ENCODE measurements around the gene BTNL9. TPM values are rescaled to one million over a fixed set of nuclear protein-coding genes. Genes with fewer than 3 reads are reported as not detected.

BTNL9 gene
- total and polyA plus RNA-seq, 9 of the 15 experiments (the other 6 are each of a cell fraction or from before 2014, with no cell fraction given): 3.7 to 86.7 (median 29.4) TPM

DNA sequence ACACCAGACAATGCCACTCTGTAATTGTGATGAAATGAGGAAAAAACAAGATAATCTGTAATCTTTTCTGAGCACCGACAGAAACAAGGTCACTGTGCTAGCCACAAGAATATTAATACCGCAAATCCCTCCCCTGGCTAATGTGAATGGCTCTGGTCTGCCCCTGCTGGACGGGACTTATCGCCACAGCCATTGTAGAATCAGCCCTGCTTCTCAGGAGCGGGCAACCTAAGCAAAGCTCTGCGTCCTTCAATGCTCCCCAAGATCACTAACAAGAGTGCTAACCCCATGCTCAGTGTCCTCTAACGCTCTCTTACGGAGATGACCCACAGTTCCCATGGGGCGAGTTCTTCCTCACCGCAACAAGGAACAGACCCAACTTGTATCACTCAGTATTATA is 48.2 kb downstream of the BTNL9 start:
- peak; percentile 91 for ATAC-seq
- no peaks in the 10 kb centered on the region for H3K9me3 ChIP-seq (replicated peaks; ENCODE audit: control insufficient read depth, insufficient read depth, low read depth, low read length)
- POLR2A ChIA-PET: interaction anchor here (0.6 to 1.0 kb wide), 2 partner anchors 33 to 96 kb away, joined by 3 to 4 read pairs; no protein-coding TSS in a partner anchor
- H3K27me3 ChIP-seq (ENCODE audit: control insufficient read depth in 2 of 2, insufficient read depth in 2 of 2, low read length in 2 of 2): no peaks in the 10 kb centered on the region
- H3K4me1 ChIP-seq (replicated peaks in 1 of 2; ENCODE audit: control insufficient read depth in 2 of 2, insufficient read depth in 2 of 2, low read length in 2 of 2): peaks cover 4 to 9% of the 10 kb centered on the region in 2 experiments; a peak in 3 of 5 replicates
- no peak overlapping the region for H3K4me3 ChIP-seq
- no peaks in the 10 kb centered on the region for H3K36me3 ChIP-seq (ENCODE audit: control insufficient read depth, insufficient read depth, low read length)
- H3K9me1 ChIP-seq (ENCODE audit: control insufficient read depth, insufficient read depth, low read length): no peaks in the 10 kb centered on the region
- intact Hi-C loops (cut with micrococcal nuclease) (loop anchor here (5.0 kb wide), 1 partner anchor 221 kb away; no protein-coding TSS in a partner anchor), in situ Hi-C loops (cut with MboI) (no loop called here)
- CTCF ChIA-PET (ENCODE audit: low intra/inter-chr PET ratio): no interaction called here
- FAIRE-seq: peak; percentile 72
- no TSS peak for BruUV-seq (replicated peaks)
- H3K9ac ChIP-seq (ENCODE audit: insufficient read depth in 1 of 2, low read depth in 2 of 2, low read length in 2 of 2): no peak overlapping the region
- 0 out of 2 replicates have a peak overlapping the region, but pooled peaks have one; percentile 48 for H2AFZ ChIP-seq (ENCODE audit: low read depth, low read length)
- H3K27ac ChIP-seq (ENCODE audit: extremely low read depth, low read depth, low read length): no peak overlapping the region
- H3K79me2 ChIP-seq (ENCODE audit: control insufficient read depth, insufficient read depth, low read length): no peaks in the 10 kb centered on the region
- 55% methylated on average over 10 of the region's 10 CpGs for WGBS (ENCODE audit: insufficient coverage, low coverage, missing lambda C conversion rate)
- H3K4me2 ChIP-seq (ENCODE audit: insufficient read depth, low read length): no peak overlapping the region; the same call in 1 of the 2 replicates
- DNase-seq (ENCODE audit: extremely low read depth in 1 of 4, low spot score in 3 of 4): peak; percentile 71 to 78 (median 76)
- H4K20me1 ChIP-seq (replicated peaks; ENCODE audit: control insufficient read depth, insufficient read depth, low read length): no peaks in the 10 kb centered on the region
- TF ChIP-seq PHF21A (IDR thresholded peaks at IDR 0.05; ENCODE audit: borderline replicate concordance, low read depth) (no peak), ZNF699 (CRISPR knock-in tag; IDR thresholded peaks at IDR 0.05; ENCODE audit: insufficient replicate concordance) (no peak), FOXK1 (CRISPR knock-in tag; IDR thresholded peaks at IDR 0.05; ENCODE audit: borderline replicate concordance) (no peak), GATA2 (CRISPR knock-in tag; IDR thresholded peaks at IDR 0.05) (0 out of 2 replicates have a peak, but pooled peaks have one; percentile 10), SOX6 (IDR thresholded peaks at IDR 0.05) (peak; percentile 68; the same call in 1 of the 2 replicates)
- TF ChIP-seq, protein P1, sequence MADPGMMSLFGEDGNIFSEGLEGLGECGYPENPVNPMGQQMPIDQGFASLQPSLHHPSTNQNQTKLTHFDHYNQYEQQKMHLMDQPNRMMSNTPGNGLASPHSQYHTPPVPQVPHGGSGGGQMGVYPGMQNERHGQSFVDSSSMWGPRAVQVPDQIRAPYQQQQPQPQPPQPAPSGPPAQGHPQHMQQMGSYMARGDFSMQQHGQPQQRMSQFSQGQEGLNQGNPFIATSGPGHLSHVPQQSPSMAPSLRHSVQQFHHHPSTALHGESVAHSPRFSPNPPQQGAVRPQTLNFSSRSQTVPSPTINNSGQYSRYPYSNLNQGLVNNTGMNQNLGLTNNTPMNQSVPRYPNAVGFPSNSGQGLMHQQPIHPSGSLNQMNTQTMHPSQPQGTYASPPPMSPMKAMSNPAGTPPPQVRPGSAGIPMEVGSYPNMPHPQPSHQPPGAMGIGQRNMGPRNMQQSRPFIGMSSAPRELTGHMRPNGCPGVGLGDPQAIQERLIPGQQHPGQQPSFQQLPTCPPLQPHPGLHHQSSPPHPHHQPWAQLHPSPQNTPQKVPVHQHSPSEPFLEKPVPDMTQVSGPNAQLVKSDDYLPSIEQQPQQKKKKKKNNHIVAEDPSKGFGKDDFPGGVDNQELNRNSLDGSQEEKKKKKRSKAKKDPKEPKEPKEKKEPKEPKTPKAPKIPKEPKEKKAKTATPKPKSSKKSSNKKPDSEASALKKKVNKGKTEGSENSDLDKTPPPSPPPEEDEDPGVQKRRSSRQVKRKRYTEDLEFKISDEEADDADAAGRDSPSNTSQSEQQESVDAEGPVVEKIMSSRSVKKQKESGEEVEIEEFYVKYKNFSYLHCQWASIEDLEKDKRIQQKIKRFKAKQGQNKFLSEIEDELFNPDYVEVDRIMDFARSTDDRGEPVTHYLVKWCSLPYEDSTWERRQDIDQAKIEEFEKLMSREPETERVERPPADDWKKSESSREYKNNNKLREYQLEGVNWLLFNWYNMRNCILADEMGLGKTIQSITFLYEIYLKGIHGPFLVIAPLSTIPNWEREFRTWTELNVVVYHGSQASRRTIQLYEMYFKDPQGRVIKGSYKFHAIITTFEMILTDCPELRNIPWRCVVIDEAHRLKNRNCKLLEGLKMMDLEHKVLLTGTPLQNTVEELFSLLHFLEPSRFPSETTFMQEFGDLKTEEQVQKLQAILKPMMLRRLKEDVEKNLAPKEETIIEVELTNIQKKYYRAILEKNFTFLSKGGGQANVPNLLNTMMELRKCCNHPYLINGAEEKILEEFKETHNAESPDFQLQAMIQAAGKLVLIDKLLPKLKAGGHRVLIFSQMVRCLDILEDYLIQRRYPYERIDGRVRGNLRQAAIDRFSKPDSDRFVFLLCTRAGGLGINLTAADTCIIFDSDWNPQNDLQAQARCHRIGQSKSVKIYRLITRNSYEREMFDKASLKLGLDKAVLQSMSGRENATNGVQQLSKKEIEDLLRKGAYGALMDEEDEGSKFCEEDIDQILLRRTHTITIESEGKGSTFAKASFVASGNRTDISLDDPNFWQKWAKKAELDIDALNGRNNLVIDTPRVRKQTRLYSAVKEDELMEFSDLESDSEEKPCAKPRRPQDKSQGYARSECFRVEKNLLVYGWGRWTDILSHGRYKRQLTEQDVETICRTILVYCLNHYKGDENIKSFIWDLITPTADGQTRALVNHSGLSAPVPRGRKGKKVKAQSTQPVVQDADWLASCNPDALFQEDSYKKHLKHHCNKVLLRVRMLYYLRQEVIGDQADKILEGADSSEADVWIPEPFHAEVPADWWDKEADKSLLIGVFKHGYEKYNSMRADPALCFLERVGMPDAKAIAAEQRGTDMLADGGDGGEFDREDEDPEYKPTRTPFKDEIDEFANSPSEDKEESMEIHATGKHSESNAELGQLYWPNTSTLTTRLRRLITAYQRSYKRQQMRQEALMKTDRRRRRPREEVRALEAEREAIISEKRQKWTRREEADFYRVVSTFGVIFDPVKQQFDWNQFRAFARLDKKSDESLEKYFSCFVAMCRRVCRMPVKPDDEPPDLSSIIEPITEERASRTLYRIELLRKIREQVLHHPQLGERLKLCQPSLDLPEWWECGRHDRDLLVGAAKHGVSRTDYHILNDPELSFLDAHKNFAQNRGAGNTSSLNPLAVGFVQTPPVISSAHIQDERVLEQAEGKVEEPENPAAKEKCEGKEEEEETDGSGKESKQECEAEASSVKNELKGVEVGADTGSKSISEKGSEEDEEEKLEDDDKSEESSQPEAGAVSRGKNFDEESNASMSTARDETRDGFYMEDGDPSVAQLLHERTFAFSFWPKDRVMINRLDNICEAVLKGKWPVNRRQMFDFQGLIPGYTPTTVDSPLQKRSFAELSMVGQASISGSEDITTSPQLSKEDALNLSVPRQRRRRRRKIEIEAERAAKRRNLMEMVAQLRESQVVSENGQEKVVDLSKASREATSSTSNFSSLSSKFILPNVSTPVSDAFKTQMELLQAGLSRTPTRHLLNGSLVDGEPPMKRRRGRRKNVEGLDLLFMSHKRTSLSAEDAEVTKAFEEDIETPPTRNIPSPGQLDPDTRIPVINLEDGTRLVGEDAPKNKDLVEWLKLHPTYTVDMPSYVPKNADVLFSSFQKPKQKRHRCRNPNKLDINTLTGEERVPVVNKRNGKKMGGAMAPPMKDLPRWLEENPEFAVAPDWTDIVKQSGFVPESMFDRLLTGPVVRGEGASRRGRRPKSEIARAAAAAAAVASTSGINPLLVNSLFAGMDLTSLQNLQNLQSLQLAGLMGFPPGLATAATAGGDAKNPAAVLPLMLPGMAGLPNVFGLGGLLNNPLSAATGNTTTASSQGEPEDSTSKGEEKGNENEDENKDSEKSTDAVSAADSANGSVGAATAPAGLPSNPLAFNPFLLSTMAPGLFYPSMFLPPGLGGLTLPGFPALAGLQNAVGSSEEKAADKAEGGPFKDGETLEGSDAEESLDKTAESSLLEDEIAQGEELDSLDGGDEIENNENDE (IDR thresholded peaks at IDR 0.05; ENCODE audit: low read depth, low read length): no peak
- TF ChIP-seq, protein P2, sequence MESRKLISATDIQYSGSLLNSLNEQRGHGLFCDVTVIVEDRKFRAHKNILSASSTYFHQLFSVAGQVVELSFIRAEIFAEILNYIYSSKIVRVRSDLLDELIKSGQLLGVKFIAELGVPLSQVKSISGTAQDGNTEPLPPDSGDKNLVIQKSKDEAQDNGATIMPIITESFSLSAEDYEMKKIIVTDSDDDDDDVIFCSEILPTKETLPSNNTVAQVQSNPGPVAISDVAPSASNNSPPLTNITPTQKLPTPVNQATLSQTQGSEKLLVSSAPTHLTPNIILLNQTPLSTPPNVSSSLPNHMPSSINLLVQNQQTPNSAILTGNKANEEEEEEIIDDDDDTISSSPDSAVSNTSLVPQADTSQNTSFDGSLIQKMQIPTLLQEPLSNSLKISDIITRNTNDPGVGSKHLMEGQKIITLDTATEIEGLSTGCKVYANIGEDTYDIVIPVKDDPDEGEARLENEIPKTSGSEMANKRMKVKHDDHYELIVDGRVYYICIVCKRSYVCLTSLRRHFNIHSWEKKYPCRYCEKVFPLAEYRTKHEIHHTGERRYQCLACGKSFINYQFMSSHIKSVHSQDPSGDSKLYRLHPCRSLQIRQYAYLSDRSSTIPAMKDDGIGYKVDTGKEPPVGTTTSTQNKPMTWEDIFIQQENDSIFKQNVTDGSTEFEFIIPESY (CRISPR knock-in tag; IDR thresholded peaks at IDR 0.05): peak; percentile 92
